Measurements from ENCODE around the gene KXD1. TPM values are rescaled to one million over a fixed set of nuclear protein-coding genes. Genes with fewer than 3 reads are reported as not detected.

The KXD1 gene
- total RNA-seq, 1 donor from 2014 or later: 77.7 TPM

- H3K27ac Mint-ChIP-seq: peak overlapping the region; percentile 93
- no peaks in the 10 kb centered on the region for H3K27me3 Mint-ChIP-seq
- H3K4me3 Mint-ChIP-seq (ENCODE audit: low read depth): no peak overlapping the region
- no peak for TF ChIP-seq CTCF (IDR thresholded peaks at IDR 0.05; ENCODE audit: unreplicated experiment)
- no peak for DNase-seq (ENCODE audit: low spot score, unreplicated experiment)
- H3K4me1 Mint-ChIP-seq (ENCODE audit: low read depth): peaks cover 23% of the 10 kb centered on the region
- H3K9me3 Mint-ChIP-seq (ENCODE audit: low read depth): no peaks in the 10 kb centered on the region
- no peaks in the 10 kb centered on the region for H3K36me3 Mint-ChIP-seq (ENCODE audit: insufficient read depth)
Observed at GRCh38 chr19:18515959-18516358, 41.7 kb upstream of the KXD1 start.

DNA sequence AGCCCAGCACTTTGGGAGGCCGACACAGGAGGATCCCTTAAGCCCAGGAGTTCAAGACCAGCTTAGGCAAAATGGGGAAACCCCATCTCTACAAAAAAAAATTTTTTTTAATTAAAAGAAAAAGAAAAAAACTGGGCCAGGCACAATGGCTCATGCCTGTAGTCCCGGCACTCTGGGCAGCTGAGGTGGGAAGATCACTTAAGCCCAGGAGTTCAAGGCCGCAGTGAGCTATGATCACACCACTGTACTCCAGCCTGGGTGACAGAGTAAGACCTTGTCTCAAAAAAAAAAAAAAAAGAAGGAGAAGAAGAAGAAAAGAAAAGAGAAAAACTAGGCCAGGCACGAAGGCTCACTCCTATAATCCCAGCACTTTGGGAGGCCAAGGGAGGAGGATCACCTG lies 40.1 kb upstream of the KXD1 start:
- TF ChIP-seq CTCF (IDR thresholded peaks at IDR 0.05; ENCODE audit: unreplicated experiment): no peak
- no peak overlapping the region for H3K27ac Mint-ChIP-seq
- no peaks in the 10 kb centered on the region for H3K27me3 Mint-ChIP-seq
- H3K4me1 Mint-ChIP-seq (ENCODE audit: low read depth): peaks cover 27% of the 10 kb centered on the region
- no peak overlapping the region for H3K4me3 Mint-ChIP-seq (ENCODE audit: low read depth)
- H3K9me3 Mint-ChIP-seq (ENCODE audit: low read depth): no peaks in the 10 kb centered on the region
- H3K36me3 Mint-ChIP-seq (ENCODE audit: insufficient read depth): no peaks in the 10 kb centered on the region
- no peak for DNase-seq (ENCODE audit: low spot score, unreplicated experiment)

- DNase-seq (ENCODE audit: low spot score, unreplicated experiment): no peak
- no peak for TF ChIP-seq CTCF (IDR thresholded peaks at IDR 0.05; ENCODE audit: unreplicated experiment)
- H3K9me3 Mint-ChIP-seq (ENCODE audit: low read depth): no peaks in the 10 kb centered on the region
Observed at GRCh38 chr19:18518639-18519038, 39.0 kb upstream of the KXD1 start.

DNA sequence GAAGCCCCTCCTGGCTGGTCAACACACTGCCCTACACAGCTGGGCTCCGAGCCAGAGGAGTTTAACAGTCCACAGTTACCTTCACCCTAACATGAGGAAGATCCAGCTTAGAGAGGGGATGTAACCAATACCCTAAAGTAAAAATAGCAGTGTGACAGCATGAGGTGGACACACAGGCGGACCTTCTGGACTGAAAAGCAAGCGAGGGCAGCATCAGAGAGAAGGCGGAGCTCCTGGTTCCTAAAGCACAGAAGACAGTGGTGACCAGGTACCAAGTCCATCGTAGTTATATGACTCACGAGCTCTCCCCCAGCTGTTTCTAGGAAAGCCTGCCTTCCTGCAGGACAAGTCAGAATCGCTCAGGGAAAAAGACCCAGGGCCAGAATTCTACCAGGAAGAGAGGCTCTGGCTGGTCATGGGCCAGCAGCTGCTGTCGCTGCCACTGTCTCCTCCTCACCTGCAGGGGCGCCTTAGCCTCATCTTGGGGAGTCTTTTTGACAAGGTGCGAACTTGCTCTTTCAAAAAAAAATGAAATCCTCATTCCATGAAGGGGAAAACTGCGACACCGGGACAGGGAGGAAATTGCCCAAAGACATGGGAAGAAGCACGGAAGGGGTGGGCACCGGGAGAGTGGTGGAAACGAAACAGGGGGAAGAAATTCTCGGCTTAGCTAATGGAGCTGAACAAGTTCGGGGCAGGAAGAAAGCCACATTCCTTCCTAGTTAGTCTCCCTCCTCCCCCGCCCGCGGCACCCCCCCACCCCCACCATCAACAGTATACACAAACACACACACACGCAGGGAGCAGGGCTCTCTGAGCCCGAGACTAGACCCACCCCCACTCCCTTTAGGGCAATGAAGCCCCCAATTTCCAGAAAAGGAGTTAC lies 37.5 kb upstream of the KXD1 start:
- Mint-ChIP-seq H3K36me3 (ENCODE audit: insufficient read depth) (no peaks in the 10 kb centered on the region), H3K4me1 (ENCODE audit: low read depth) (peaks cover 19% of the 10 kb centered on the region), H3K27me3 (no peaks in the 10 kb centered on the region), H3K4me3 (ENCODE audit: low read depth) (peak overlapping the region; percentile 84), H3K9me3 (ENCODE audit: low read depth) (no peaks in the 10 kb centered on the region), H3K27ac (peak overlapping the region; percentile 97)
- DNase-seq (ENCODE audit: low spot score, unreplicated experiment): peak; percentile 35
- TF ChIP-seq CTCF (IDR thresholded peaks at IDR 0.05; ENCODE audit: unreplicated experiment): peak; percentile 82

More at GRCh38 chr19:18518639-18519038, 39.0 kb upstream of the KXD1 start:
- no peaks in the 10 kb centered on the region for H3K27me3 Mint-ChIP-seq
- H3K4me1 Mint-ChIP-seq (ENCODE audit: low read depth): peaks cover 27% of the 10 kb centered on the region
- no peak overlapping the region for H3K27ac Mint-ChIP-seq
- H3K36me3 Mint-ChIP-seq (ENCODE audit: insufficient read depth): no peaks in the 10 kb centered on the region
- H3K4me3 Mint-ChIP-seq (ENCODE audit: low read depth): no peak overlapping the region

DNA sequence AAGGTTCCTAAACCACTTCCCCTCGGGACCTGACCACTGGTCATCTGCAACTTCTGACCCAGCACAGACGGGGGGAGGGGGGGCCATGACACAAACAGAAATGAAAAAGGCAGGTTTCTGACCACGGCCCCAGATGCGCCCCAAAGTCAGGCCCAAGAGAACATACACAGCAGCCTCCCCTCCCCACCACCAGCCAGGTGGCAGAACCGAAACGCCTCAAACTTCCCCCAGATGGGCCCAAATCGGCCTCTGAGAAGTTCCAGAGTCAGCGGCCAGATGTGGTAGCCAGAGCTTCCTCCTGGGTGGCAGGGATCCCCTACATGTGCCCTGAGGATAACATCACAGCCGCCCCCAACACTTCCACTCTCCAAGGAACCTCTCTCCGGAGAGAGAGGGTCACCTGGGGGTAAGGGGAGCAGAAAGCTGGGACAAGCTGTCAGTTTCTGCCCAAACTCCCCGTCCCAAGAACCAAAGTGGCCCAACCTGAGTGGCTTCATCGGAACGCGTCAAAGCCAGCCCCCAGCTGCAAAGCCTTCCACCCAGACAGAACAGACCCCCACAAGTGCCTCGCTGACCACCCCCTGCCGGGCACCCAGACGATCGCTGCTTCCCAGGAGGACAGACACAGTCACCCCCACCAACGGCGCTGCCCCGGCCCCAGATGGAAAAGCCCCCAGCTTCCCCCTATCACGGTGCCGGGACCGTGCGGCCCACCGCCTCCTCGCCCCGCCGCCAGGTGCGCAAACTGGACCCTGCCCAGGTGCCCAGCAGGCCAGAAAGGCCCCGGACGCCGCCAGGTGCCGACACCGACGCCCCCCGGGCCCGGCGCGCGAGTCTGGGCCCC lies 36.6 kb upstream of the KXD1 start:
- H3K27me3 Mint-ChIP-seq: no peaks in the 10 kb centered on the region
- peaks cover 13% of the 10 kb centered on the region for H3K4me1 Mint-ChIP-seq (ENCODE audit: low read depth)
- no peaks in the 10 kb centered on the region for H3K36me3 Mint-ChIP-seq (ENCODE audit: insufficient read depth)
- DNase-seq (ENCODE audit: low spot score, unreplicated experiment): no peak
- peak overlapping the region; percentile 97 for H3K27ac Mint-ChIP-seq
- no peaks in the 10 kb centered on the region for H3K9me3 Mint-ChIP-seq (ENCODE audit: low read depth)
- peak overlapping the region; percentile 84 for H3K4me3 Mint-ChIP-seq (ENCODE audit: low read depth)
- peak; percentile 32 for TF ChIP-seq CTCF (IDR thresholded peaks at IDR 0.05; ENCODE audit: unreplicated experiment)

Measured in progenitor cell of endocrine pancreas (in vitro differentiated cells).